GM12874 (cell line): ENCODE measurements around the gene BIRC3.

Experiments
- TF ChIP-seq, protein P1 (sequence below): IDR thresholded peaks from 2 replicates; pipeline ENCODE4 v1.5.1; 2011; ENCODE audit warnings: low read depth, mild to moderate bottlenecking, control low read depth, low read length, moderate library complexity; ENCODE audit not compliant: insufficient read depth

Gene BIRC3

GRCh38 chr11:102317099-102317767 lies at the start of gene BIRC3:
Gene BIRC3, plus strand, starts transcription at chr11:102317484. Its CDS starts 7,026 bp downstream, at chr11:102324510.
- TF ChIP-seq, protein P1, sequence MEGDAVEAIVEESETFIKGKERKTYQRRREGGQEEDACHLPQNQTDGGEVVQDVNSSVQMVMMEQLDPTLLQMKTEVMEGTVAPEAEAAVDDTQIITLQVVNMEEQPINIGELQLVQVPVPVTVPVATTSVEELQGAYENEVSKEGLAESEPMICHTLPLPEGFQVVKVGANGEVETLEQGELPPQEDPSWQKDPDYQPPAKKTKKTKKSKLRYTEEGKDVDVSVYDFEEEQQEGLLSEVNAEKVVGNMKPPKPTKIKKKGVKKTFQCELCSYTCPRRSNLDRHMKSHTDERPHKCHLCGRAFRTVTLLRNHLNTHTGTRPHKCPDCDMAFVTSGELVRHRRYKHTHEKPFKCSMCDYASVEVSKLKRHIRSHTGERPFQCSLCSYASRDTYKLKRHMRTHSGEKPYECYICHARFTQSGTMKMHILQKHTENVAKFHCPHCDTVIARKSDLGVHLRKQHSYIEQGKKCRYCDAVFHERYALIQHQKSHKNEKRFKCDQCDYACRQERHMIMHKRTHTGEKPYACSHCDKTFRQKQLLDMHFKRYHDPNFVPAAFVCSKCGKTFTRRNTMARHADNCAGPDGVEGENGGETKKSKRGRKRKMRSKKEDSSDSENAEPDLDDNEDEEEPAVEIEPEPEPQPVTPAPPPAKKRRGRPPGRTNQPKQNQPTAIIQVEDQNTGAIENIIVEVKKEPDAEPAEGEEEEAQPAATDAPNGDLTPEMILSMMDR = 0 out of 2 replicates have a peak, but pooled peaks have one; percentile 15

DNA sequence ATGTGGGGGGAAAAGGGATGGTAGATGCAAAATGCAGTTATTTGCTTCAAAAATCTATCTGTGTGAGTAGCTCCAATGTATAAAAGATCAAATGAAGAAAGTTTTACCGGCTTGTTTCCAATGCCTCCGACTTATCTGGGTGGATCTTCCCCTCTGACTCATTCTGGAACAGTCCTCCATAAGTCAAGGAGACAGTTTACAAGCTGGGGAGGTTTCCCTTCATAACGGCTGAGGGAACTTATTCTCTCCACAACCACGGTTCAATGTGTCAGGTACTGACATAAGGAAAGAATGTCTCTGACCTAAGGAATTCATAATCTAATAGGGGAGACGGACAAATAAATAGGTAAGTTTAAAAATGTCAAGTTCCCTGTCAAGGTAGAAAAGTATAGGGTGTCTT lies 49.7 kb upstream of the BIRC3 start:
- TF ChIP-seq, protein P1 = no peak

DNA sequence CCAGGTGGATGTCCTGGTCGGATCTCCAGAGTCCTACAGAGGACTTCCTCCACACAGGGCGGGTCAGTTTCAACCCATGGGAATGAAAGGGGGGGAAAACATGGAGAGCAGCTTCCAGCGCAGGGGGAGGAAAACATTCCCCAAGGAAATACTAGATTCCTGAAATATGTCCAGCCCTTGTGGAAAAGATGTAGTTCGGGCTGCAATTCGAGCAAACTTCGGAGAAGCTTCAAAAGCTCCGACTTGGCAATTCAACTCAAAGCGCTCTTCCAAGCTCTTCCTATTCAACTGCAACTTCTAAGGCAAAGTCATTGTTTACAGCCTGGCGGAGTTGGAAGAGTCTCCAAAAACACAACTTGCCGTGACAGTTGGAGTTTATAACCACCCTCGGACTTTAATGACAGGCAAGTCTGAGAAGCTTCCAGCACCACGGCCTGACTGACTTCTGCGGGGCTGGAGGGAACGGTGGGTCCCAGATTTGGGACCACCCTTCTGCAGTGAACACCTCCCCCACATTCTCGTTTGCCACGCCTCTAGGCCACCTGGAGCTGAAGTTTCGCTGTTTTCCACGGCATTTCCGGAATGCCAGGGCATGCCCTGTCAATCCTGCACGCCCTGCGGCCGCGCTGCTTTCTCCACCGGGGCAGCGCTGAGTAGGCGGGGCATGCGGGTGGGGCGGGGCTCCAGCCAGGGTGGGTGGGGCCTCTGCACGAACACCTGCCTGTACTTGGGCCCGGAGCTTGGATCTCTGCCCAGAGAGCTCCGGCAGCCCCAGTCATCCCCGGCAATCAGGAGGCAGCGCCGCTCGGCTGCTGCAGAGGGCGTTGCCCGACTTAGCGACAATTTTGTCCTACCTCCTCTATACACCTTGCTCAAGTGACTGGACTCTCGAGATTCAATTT lies 49.0 kb upstream of the BIRC3 start:
- TF ChIP-seq, protein P1 = peak; percentile 20; the same call in 1 of the 2 replicates

DNA sequence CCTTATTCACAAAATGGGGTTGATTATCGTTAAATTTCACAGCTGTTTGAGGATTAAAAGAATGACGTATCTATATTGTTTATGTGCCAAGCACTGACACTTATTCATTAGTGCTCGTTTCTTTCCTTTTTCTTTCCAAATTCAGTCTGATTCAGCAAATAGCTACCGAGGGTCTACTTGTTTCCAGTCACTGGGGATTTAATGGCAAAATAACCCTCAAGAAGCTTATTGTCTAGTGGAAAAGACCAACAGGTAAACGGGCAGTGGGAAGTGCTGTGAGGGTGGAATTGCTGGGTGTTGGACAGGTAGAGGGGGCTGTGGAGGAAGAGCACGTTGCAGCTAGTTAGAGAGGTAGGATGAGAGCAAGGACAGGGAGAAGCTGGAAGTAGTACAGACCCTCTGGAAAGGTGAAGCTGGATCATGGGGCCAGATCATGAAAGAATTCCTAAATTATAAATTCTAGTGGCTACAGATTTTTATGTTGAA lies 48.3 kb upstream of the BIRC3 start:
- TF ChIP-seq, protein P1 = no peak

- TF ChIP-seq, protein P1 = no peak
These were observed 47.4 kb upstream of the BIRC3 start for GRCh38 chr11:102269927-102270326.

DNA sequence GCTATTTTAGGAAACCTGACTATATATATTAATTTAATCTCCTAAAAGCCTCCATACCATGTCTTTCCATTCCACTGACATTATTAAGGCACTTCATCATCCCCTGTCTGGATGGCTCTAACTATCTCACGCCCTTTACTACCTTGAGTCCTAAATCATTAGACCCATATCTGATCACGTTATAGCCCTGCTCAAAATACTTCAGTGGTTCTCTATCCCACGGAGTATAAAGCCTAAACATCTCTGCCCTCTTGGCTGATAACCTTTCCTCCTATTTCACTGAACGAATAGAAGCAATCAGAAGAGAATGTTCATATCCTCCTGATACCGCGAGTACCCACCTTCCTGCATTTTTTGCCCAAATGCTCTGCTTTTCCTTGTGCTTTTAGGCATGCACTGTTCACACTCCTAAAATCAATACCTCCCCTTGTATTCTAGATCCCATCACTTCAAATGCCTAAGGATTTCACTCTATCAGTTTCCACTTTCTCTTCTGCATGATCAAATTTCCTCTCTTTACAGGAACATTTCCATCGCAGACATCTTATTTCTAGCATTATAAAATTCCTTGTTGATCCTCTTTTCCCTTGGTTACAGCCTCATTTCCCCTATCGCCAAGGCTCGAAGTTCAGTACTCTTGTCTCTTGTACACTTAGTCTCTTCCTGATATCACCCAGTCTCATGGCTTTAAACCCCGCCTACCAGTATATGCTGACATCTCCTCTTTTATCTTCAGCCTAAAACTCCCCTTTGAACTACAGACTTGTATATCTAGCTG lies 45.0 kb upstream of the BIRC3 start:
- TF ChIP-seq, protein P1 = no peak
